ENCODE results near the gene PCBP3.
"Not testable (repeated sequence)": the region's sequence is repeated elsewhere in the genome, so short reads cannot be mapped to it uniquely, and the experiment has no call there.

Gene PCBP3

GRCh38 chr21:45718413-45718812 lies 74.9 kb downstream of the PCBP3 start:
- Histone ChIP-seq H3K4me1 (ENCODE audit: insufficient read depth, low read length) (no peaks in the 10 kb centered on the region), H3K36me3 (ENCODE audit: insufficient read depth, low read length) (no peaks in the 10 kb centered on the region), H3K27ac (ENCODE audit: low read length) (no peak overlapping the region), H3K9ac (ENCODE audit: low read depth, low read length) (no peak overlapping the region), H3K4me3 (ENCODE audit: low read depth in 1 of 2, low read length in 2 of 2) (no peak overlapping the region), H3K4me2 (ENCODE audit: insufficient read depth, low read length) (no peak overlapping the region), H3K27me3 (ENCODE audit: insufficient read depth, low read length, poor library complexity) (no peaks in the 10 kb centered on the region), H3K9me3 (ENCODE audit: insufficient read depth, low read length, severe bottlenecking) (peaks cover 2% of the 10 kb centered on the region), H4K20me1 (ENCODE audit: insufficient read depth, low read length) (no peaks in the 10 kb centered on the region), H2AFZ (ENCODE audit: low read depth, low read length) (no peak overlapping the region), H3K79me2 (ENCODE audit: insufficient read depth, low read length) (no peaks in the 10 kb centered on the region)
- ATAC-seq (ENCODE audit: insufficient read depth, low read depth) (no peak), DNase-seq (no peak)
- no peak for TF ChIP-seq EZH2 (IDR thresholded peaks at IDR 0.05; ENCODE audit: borderline replicate concordance, low read depth, low read length, severe bottlenecking)
- TF ChIP-seq, protein P1, sequence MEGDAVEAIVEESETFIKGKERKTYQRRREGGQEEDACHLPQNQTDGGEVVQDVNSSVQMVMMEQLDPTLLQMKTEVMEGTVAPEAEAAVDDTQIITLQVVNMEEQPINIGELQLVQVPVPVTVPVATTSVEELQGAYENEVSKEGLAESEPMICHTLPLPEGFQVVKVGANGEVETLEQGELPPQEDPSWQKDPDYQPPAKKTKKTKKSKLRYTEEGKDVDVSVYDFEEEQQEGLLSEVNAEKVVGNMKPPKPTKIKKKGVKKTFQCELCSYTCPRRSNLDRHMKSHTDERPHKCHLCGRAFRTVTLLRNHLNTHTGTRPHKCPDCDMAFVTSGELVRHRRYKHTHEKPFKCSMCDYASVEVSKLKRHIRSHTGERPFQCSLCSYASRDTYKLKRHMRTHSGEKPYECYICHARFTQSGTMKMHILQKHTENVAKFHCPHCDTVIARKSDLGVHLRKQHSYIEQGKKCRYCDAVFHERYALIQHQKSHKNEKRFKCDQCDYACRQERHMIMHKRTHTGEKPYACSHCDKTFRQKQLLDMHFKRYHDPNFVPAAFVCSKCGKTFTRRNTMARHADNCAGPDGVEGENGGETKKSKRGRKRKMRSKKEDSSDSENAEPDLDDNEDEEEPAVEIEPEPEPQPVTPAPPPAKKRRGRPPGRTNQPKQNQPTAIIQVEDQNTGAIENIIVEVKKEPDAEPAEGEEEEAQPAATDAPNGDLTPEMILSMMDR (IDR thresholded peaks at IDR 0.05; ENCODE audit: borderline replicate concordance, extremely low read depth, low read length, poor library complexity, severe bottlenecking), result no peak

GRCh38 chr21:45719177-45719802 lies 75.8 kb downstream of the PCBP3 start:
- no peak overlapping the region for H2AFZ ChIP-seq (ENCODE audit: low read depth, low read length)
- no peaks in the 10 kb centered on the region for H3K27me3 ChIP-seq (ENCODE audit: insufficient read depth, low read length, poor library complexity)
- H3K79me2 ChIP-seq (ENCODE audit: insufficient read depth, low read length), result no peaks in the 10 kb centered on the region
- H3K9ac ChIP-seq (ENCODE audit: low read depth, low read length), result no peak overlapping the region
- no peak overlapping the region for H3K27ac ChIP-seq (ENCODE audit: low read length)
- no peak overlapping the region for H3K4me3 ChIP-seq (ENCODE audit: low read depth in 1 of 2, low read length in 2 of 2)
- H3K36me3 ChIP-seq (ENCODE audit: insufficient read depth, low read length), result no peaks in the 10 kb centered on the region
- H3K9me3 ChIP-seq (ENCODE audit: insufficient read depth, low read length, severe bottlenecking), result no peaks in the 10 kb centered on the region
- H3K4me2 ChIP-seq (ENCODE audit: insufficient read depth, low read length), result no peak overlapping the region
- ATAC-seq (ENCODE audit: insufficient read depth, low read depth) (no peak), DNase-seq (no peak)
- no peaks in the 10 kb centered on the region for H3K4me1 ChIP-seq (ENCODE audit: insufficient read depth, low read length)
- TF ChIP-seq, protein P1 (IDR thresholded peaks at IDR 0.05; ENCODE audit: borderline replicate concordance, extremely low read depth, low read length, poor library complexity, severe bottlenecking), result no peak
- no peak for TF ChIP-seq EZH2 (IDR thresholded peaks at IDR 0.05; ENCODE audit: borderline replicate concordance, low read depth, low read length, severe bottlenecking)
- no peaks in the 10 kb centered on the region for H4K20me1 ChIP-seq (ENCODE audit: insufficient read depth, low read length)

- not testable (repeated sequence) for H3K79me2 ChIP-seq (ENCODE audit: insufficient read depth, low read length); H3K4me3 ChIP-seq (ENCODE audit: low read depth in 1 of 2, low read length in 2 of 2); DNase-seq; H3K27ac ChIP-seq (ENCODE audit: low read length); H3K36me3 ChIP-seq (ENCODE audit: insufficient read depth, low read length); ATAC-seq (ENCODE audit: insufficient read depth, low read depth); H3K9ac ChIP-seq (ENCODE audit: low read depth, low read length); H3K27me3 ChIP-seq (ENCODE audit: insufficient read depth, low read length, poor library complexity); H4K20me1 ChIP-seq (ENCODE audit: insufficient read depth, low read length); H3K4me1 ChIP-seq (ENCODE audit: insufficient read depth, low read length); H3K9me3 ChIP-seq (ENCODE audit: insufficient read depth, low read length, severe bottlenecking); H2AFZ ChIP-seq (ENCODE audit: low read depth, low read length); H3K4me2 ChIP-seq (ENCODE audit: insufficient read depth, low read length)
These were observed 76.7 kb downstream of the PCBP3 start for GRCh38 chr21:45720204-45720603.

GRCh38 chr21:45721671-45722070 lies 78.1 kb downstream of the PCBP3 start:
- no peak overlapping the region for H3K27ac ChIP-seq (ENCODE audit: low read length)
- H3K9ac ChIP-seq (ENCODE audit: low read depth, low read length), result no peak overlapping the region
- no peaks in the 10 kb centered on the region for H3K36me3 ChIP-seq (ENCODE audit: insufficient read depth, low read length)
- H3K9me3 ChIP-seq (ENCODE audit: insufficient read depth, low read length, severe bottlenecking), result no peaks in the 10 kb centered on the region
- H3K4me3 ChIP-seq (ENCODE audit: low read depth in 1 of 2, low read length in 2 of 2), result no peak overlapping the region
- DNase-seq (no peak), ATAC-seq (ENCODE audit: insufficient read depth, low read depth) (no peak)
- no peaks in the 10 kb centered on the region for H3K27me3 ChIP-seq (ENCODE audit: insufficient read depth, low read length, poor library complexity)
- H3K79me2 ChIP-seq (ENCODE audit: insufficient read depth, low read length), result no peaks in the 10 kb centered on the region
- no peak overlapping the region for H2AFZ ChIP-seq (ENCODE audit: low read depth, low read length)
- TF ChIP-seq, protein P1 (IDR thresholded peaks at IDR 0.05; ENCODE audit: borderline replicate concordance, extremely low read depth, low read length, poor library complexity, severe bottlenecking), result no peak
- no peak for TF ChIP-seq EZH2 (IDR thresholded peaks at IDR 0.05; ENCODE audit: borderline replicate concordance, low read depth, low read length, severe bottlenecking)
- no peaks in the 10 kb centered on the region for H3K4me1 ChIP-seq (ENCODE audit: insufficient read depth, low read length)
- no peak overlapping the region for H3K4me2 ChIP-seq (ENCODE audit: insufficient read depth, low read length)
- peaks cover 7% of the 10 kb centered on the region; the same call in 1 of the 2 replicates for H4K20me1 ChIP-seq (ENCODE audit: insufficient read depth, low read length)
